HG02852 (cell line): ENCODE data around the gene ELMO1.

ENCODE experiments used
- ATAC-seq: cut with Tn5 transposase; IDR thresholded peaks from one replicate; pipeline ENCODE4 v1.9.1; 2021; ENCODE audit warnings: mild to moderate bottlenecking, moderate library complexity; ENCODE audit not compliant: unreplicated experiment

The ELMO1 gene

DNA sequence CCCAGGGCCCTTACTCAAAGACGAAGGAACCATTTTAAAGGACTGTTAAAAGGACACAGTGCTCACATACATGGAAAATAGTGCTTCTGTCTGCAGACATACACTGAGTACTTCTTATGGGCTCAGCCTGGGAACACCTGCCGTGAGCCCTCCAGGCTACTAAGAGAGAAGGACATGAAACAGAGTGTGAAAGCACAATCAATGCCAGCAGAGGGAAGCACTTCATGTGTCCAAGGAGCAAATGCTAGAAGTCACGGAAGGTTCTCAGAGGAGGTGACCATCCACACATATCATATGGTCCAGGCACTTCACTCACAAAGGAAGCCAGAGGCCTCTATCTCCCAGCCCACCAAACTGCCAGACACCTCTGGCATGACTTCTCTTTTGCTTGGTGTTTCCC is 15.5 kb downstream of the ELMO1 start:
- ATAC-seq: no peak

DNA sequence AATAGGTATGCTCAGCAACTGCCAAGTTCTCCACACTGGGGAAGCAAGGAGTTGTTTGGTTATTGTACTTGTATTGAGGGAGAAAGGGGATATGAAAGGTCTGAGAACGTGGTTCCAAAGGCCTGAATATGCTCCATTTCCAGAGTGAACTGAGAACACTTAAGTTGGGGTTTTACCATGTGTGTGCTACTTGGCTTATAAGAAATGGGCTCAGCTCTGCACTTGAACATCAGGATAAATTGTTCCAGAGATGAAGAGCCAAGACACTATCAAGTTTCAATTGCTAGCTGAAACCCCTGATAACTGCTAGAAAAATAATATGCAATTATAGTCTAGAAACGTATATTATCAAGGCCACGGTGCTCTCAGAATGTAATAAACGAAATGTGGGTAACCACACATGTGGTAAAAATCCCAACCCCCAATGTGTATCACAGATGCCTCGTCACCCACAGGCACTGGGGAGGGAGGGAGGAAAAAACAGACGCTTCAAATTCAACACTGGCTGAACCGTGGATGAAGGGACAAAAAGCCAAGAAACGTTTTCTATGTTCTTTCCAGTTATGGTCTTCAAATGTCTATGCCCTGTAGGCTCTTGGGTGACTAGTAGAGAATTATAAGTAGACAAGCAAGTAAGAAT is 16.3 kb downstream of the ELMO1 start:
- no peak for ATAC-seq

DNA sequence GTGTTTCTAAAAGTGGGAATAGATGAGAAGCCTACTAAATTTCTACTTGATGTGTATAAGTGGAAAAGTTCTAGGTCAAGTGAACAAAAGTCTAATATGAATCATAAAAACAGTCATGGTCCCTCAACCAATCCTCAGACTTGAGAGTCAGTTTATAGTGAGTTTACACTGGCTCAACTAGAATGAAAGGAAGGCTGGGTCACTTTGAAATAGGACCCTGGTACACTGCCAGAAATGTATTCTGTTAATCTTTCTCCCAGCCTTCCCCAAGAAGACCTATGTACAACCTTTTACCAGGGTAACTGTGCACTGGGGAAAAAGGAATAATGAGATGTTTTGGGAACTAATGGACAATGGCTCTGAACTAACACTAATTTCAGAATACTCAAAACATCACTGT is 17.3 kb downstream of the ELMO1 start:
- ATAC-seq: no peak

DNA sequence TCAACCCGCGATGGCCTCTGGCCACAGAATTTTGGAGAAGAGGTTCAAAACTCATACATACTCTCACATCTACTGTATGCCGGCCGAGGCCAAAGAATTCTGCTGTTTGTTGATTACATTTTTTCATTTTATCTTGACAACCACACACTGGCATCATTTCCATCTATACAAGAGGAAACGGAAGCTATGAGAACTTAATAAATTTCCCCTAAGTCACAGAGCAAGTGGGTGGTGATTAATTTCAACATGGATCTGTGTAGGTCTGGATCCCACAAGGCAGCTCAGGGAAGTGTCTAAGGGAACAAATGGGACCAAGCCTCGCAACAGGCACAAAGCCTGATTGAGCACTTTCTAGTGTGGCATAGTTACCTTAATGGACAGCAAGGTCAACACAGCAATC is 18.0 kb downstream of the ELMO1 start:
- no peak for ATAC-seq

DNA sequence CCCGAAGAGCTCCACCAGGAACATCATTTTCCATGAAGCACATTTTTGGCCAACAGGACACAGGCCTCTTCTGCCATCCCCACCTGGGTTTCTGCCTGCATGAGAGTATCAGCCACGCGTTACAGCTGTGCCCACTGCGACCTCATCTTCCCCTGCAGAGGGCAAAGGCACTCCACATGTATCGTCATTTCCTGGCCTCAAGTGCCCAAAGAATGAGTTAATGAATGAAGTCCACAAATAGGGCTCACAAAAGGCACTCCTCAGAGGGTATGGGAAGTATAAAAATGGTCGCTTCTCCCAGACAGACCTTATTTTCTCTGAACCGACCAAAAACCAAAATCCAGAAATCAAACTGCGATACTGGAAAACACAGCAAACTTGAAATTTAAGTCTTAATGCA is 18.5 kb downstream of the ELMO1 start:
- ATAC-seq: no peak

DNA sequence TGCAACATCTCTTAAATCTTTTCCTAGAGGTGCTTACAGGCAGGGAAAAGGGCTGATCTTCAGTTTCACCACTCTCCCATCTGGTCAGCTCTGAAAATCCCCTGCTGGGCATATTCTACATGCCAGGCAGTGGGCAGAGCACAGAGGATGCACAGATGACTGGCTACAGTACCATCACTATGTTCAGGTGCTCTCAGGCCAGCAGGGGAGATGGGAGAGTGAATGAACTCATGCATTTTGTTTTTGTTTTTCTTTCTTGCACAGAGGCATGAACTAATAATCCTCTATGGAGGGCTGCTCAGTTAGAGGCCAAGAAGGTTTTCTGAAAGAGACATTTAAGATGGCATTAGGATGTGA is 19.3 kb downstream of the ELMO1 start:
- ATAC-seq: no peak

DNA sequence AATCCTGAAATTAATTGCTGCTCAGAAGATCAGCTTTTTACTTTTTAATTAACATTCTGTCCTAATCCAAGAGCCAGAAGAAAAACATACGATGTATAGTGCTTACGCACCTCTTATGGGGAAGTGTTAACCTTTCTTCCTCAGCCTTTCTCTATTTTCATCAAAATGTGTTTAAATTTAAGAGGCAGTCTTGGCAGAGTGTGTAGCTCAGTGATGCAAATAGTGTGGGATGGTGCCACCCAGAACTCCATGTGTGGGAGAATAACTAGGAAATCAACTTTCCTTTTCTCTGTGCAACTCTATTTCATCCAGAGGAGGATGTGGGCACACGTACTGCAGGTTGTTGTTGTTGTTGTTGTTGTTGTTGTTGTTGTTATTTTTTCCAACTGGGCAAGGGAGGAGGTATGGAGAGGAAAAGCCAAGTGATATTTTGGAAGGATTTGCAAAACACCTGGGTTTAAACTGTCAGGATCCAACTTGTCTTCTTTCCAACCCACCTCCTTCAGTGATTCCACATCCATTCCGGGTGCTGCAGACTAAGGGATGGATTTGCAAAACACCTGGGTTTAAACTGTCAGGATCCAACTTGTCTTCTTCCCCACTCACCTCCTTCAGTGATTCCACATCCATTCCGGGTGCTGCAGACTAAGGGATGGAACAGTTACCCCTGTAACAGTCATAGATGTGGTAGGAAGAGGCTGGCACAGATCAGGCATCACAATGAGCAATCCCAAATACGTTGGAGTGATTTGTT is 19.8 kb downstream of the ELMO1 start:
- ATAC-seq: no peak

DNA sequence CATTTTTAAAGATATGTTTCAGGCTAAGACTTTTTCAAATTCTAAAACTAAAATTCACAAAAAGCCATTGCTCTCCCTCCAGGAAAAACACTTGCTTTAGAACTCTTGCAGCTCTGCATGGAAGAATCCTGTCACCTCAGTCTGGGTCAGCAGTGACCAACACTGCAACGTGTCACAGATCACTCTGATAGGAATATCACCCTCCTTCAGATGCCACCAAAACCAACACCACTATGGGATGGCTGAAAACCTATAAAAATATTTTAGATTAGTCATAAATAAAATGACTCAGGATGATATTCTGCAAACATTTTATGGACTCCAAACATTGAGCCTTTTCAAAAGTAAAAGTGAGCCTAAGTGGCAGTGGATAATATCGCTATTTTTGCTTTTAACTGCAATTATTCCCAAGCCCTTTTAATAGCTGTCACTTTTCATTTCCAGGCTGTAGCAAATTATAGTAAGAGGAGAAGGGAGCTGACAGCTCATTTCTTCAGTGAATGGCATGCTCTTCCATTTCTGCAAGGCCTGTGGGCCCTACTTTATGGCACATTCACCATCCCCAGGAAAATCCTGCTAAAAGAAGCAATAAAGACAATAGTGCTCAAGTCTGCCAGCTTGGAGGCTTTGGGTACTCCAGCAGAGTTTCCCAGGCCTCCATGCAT is 21.3 kb downstream of the ELMO1 start:
- ATAC-seq: no peak

DNA sequence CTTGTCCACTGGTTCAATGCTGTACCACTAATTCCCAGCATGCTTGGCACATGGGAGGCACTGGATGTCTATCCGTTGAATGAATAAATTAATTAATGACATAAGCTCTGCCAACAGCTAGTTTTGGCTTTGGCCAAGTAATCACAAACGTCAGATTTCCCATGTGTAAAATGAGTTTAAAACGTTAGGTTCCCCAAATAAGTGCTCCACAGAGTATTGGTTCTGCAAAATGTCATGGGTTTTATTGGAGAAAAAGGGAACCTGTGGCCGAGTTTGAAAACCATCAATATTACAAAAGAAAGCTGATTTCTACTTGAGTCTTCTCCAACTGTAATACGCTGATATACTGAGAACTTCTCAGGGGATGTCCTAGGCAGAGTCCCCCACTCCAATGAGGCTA is 23.2 kb downstream of the ELMO1 start:
- no peak for ATAC-seq

DNA sequence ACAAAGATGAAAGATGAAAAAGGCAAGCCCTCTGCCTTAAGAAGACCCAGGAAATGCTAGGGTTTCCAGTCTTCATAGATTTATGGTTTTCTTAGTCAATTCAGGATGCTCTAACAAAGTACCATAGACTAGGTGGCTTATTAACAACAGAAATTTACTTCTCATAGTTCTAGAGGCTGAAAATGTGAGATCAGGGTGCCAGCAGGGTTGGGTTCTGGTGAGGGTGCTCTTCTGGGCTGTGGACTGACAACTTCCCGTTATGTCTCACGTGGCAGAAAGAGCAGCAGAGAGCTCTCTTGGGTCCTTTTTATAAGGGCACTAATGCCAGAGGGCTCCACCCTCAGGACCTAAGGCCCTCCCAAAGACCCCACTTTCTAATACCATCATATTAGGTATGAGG is 23.7 kb downstream of the ELMO1 start:
- ATAC-seq: no peak

DNA sequence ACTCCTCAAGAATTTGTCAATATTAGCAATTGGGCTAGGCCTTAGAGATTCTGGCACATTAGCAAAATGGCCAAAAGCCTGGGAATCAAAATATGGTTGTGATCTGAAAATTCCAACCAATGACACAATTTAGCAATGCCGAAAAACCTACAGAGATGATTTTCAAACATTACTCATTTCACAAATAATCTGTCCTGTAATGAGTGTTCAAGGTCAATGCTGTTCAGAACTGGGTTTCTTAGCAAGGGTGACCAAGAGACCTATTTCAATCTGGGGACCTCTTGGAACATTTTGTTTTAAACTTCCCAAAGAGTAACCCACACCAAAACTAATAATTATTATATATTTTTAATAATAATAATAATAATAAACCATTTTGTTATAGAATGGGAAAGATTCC is 24.1 kb downstream of the ELMO1 start:
- ATAC-seq: no peak

DNA sequence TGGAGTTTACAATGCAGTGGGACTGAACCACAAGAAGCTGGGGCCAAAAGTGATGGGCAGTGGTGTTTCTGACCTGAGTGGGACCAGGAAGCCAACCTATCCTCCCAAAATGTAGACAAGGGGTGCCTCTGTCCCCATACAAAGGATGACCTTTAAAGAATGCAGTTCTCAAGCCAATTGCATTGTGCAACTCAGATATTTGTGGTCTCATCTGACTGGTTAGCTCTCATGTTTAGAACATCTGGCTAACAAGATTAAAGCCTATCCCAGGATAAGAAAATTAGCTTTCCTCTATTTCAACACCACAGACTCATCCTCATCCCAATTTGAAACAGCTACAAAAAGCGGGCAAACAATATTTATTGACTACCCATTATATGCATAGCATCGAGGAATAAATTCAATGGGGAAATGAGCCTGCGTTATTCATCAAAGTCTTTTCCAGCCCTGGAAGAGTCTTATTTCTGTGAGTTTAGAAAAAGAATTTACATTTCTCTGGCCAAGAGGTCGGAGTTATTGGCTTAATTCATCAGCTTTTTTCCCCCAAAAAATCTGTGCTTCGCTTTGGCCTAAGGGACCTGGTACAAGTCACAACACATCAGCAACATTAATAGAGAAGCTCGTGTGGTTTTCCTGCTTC is 26.7 kb downstream of the ELMO1 start:
- no peak for ATAC-seq

DNA sequence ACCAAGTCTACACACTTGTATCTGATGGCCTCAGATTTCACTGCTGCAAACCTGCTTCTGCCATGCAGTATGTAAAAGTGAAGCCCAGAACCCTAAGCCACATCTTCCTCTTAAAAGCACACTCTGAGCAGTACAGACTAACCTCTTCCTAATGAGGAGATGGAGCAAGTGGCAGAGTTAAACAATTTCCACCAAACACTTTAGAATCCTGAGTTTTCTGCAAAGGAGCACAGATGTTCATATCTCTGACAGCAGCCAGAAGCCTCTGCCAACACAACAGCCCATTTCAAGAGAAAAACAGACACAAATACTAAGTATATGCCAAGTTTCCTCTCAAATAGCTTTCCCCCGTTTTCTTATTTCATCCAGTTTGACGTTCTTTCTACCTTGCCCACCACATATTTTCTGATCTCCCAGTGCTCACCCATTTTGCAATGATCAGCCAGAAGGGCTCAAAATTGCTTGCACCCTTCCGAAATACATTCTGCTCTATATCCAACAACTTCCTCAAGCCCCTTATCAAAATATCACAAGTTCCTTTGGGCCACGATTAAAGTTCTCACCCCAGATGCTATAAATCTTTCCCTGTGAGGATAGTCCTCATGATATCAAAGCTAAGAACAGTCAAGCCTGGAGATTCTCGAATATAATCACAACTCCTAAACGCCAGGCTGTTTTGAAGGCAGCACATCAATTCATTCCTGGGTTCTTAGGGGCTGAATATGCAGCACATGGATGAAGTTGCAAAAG is 27.5 kb downstream of the ELMO1 start:
- no peak for ATAC-seq

DNA sequence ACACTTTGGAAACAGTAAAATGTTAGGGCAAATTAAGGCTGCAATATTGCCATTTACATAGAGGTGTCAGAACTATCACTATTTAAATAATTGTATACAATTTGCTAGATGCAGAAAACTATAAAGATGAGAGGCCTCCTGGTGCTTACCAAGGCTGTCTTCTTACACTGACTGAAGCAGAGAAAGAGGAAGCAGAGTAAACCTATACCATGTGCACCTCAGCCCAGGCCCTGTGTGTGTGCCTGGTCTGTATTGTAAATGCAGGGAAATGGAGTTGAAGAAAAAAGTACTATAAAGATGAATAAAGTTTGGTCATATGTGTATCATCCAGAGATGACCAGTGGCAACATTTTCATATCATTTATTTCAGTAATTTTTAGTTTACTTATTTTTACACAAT is 29.2 kb downstream of the ELMO1 start:
- no peak for ATAC-seq

DNA sequence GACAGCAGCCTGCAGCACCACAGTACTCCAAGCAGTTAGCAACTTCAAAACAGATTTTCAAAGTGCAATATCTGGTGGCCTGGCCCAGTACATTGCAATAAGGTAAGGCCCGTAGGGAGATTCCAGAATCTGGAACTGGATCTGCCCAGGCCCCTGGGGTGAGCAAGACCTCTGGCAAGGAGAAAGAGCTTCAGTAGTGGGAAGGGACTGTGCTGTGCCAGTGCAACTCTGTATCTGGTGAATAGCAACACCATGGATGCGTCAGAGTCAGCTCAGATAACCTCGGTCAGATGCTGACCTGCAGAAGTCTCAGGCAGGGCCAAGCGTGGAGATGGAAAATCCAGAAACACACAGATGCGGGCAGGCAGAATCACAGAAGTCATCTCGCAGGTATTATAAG is 30.3 kb downstream of the ELMO1 start:
- no peak for ATAC-seq

DNA sequence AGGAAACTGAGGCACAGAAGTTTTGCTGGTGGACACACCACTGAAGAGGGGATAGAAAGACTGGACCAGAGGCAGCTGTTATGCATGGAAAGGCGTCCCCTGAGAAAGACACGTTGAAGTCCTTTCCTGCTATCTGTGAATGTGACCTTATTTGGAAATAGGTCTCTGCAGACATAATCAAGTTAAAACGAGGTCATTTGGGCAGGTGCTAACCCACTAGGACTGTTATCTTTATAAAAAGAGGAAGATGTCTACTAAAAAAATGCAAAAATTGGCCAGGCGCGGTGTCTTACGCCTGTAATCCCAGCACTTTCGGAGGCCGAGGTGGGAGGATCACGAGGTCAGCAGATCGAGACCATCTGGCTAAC is 31.6 kb downstream of the ELMO1 start:
- no peak for ATAC-seq

DNA sequence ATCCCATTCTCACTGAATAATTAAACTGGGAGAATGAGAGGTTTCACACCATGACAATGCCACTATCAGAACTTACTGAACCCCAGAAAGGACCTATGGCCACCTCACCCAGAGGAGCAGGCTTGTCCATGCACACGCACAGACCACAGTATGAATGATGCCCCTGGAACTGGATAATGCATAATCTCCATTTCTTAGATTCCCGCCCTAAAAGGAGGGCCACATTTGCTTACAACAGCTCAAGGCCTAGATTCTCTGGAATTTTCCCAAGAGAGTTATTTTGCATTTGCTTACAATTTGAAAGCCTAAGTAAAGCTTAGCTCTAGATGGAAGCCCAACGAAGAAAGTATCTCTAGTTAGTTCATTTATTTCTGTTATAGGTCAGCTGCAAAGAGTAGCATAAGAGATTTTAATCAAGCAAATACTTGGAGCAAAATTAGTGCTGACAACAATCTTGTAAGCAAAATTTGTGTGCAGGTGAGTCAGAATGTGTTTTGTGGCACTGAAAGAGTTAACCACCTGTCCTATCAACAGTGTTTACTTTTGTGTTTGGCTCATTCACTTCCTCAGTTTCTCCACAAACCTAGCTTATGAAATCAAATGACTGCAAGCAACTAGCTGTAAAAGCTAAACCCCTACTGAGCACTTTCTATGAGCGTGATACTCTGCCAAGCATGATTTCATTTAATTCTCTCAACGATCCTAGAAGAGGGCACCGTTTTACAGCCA is 32.1 kb downstream of the ELMO1 start:
- no peak for ATAC-seq

DNA sequence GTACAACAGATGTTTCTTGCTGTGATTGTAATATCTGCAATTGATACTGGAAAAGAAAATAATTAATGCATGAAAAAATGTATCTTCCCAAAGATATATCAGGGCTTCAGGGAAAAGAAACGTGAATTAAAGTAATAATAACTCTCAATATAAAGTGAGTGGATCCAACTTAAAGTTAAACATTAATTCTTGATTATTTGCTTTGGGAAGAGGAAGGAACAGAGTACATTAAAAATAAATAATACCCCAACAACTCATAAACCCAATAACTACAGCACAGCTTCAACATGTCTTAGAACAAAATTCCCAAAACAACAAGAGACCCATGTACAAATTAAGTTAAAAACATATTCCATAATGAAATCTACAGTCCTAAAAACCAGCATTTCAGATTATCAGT is 33.0 kb downstream of the ELMO1 start:
- ATAC-seq: no peak

DNA sequence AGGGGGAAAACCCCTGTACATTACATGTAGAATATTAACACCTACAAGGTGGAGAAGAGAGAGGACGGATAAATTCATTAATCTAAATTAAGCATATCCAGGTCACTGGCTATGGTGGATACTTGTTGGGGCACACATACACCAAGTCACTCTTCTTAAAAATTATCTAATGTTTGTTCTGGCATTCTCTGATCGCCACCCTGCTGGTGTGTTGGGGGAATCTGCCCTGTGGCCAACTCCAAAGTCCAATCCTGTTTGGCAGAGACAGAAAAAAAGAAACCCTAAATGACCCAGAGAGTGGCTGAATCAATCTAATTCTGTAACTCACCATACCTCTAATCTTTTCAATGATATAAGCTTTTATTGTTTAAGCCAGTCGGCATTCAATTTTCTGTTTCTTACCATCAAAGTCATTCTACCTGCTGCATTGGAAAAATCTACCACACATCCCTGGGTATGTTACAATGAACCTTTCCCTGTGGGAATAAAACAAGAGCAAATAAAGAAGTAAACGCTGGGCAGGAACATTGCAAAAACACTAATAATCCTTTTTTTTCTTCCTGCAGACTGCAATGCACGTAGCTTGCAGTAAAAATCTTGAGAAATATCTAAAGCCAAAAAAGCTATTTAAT is 34.2 kb downstream of the ELMO1 start:
- no peak for ATAC-seq

DNA sequence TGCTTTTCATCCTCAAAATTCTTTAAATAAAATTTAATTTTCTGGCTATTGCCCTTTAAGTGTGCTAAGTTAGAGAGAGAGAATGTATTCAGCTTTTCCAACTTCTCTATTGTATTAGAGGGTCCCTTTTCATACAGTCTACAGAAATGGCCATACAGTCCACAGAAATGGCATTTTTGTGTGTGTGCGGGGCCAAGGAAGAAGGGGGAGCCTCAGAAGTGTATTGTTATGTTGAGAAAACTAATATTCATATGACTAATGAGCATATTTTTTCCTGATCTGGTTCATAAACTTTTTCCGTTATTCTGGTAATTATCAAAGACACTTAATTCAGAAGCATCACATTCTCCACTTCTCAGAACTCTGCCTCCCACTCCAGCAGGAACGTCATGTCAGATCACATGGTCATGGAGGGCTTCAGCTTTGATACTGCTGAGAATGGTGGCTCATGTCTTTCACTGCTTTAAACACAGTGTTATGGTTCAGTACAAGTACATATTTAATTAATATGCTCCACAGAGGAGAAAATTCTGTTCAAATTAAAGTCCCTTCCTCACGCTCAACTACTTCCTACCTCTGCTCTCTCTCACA is 37.1 kb downstream of the ELMO1 start:
- ATAC-seq: no peak
